ENCODE measurements around the gene TNS3.

The TNS3 gene

GRCh38 chr7:47521816-47522561 lies 59.9 kb downstream of the TNS3 start:
- DNase-seq = no peak

GRCh38 chr7:47521011-47521795 lies 60.7 kb downstream of the TNS3 start:
- no peak for DNase-seq

- DNase-seq = no peak
These were observed 61.5 kb downstream of the TNS3 start for GRCh38 chr7:47520406-47520805.

GRCh38 chr7:47518827-47519226 lies 63.1 kb downstream of the TNS3 start:
- DNase-seq = no peak

- no peak for DNase-seq
These were observed 64.0 kb downstream of the TNS3 start for GRCh38 chr7:47517821-47518480.

- no peak for DNase-seq
These were observed 64.8 kb downstream of the TNS3 start for GRCh38 chr7:47516985-47517600.

GRCh38 chr7:47516386-47516785 lies 65.5 kb downstream of the TNS3 start:
- DNase-seq = no peak

GRCh38 chr7:47515305-47515834 lies 66.5 kb downstream of the TNS3 start:
- DNase-seq = no peak

- DNase-seq = no peak
These were observed 67.1 kb downstream of the TNS3 start for GRCh38 chr7:47514818-47515217.

GRCh38 chr7:47514367-47514766 lies 67.5 kb downstream of the TNS3 start:
- no peak for DNase-seq

- no peak for DNase-seq
These were observed 68.1 kb downstream of the TNS3 start for GRCh38 chr7:47513741-47514241.

GRCh38 chr7:47512481-47513176 lies 69.3 kb downstream of the TNS3 start:
- no peak for DNase-seq

GRCh38 chr7:47511699-47512370 lies 70.1 kb downstream of the TNS3 start:
- DNase-seq = no peak

GRCh38 chr7:47510786-47511185 lies 71.1 kb downstream of the TNS3 start:
- DNase-seq = no peak

GRCh38 chr7:47510192-47510591 lies 71.7 kb downstream of the TNS3 start:
- DNase-seq = no peak

- no peak for DNase-seq
These were observed 72.3 kb downstream of the TNS3 start for GRCh38 chr7:47509571-47509970.

- no peak for DNase-seq
These were observed 73.2 kb downstream of the TNS3 start for GRCh38 chr7:47508389-47509380.

- DNase-seq = no peak
These were observed 74.4 kb downstream of the TNS3 start for GRCh38 chr7:47507522-47507921.

- no peak for DNase-seq
These were observed 75.2 kb downstream of the TNS3 start for GRCh38 chr7:47506382-47507339.
